ENCODE data around the gene RASL10A.
"Not testable (repeated sequence)": the region's sequence is repeated elsewhere in the genome, so short reads cannot be mapped to it uniquely, and the experiment has no call there.

- TF ChIP-seq CTCF (conservative IDR thresholded peaks at IDR 0.05; ENCODE audit: low read depth in 2 of 2); EZH2 (IDR thresholded peaks at IDR 0.05; ENCODE audit: low read depth, unreplicated experiment); ZNF331 (CRISPR knock-in tag; IDR thresholded peaks at IDR 0.05; ENCODE audit: low read depth); CREB1 (CRISPR knock-in tag; IDR thresholded peaks at IDR 0.05; ENCODE audit: low read depth); EZH2phosphoT487 (IDR thresholded peaks at IDR 0.05; ENCODE audit: unreplicated experiment): not testable (repeated sequence)
Measured at GRCh38 chr22:29357193-29357890, 41.8 kb upstream of the RASL10A start.

Measured in GM23338 (cell line).